Measurements from ENCODE around the gene JMJD6. TPM values are rescaled to one million over a fixed set of nuclear protein-coding genes. Genes with fewer than 3 reads are reported as not detected.

The JMJD6 gene
- total and polyA plus RNA-seq, 9 of the 15 experiments (the other 6 are each of a cell fraction or from before 2014, with no cell fraction given): 2.5 to 52.3 (median 36.3) TPM

- peak; percentile 31; the same call in 1 of the 2 replicates for TF ChIP-seq TFAP4 (CRISPR knock-in tag; IDR thresholded peaks at IDR 0.05; ENCODE audit: borderline replicate concordance)
- TF ChIP-seq CEBPG (CRISPR knock-in tag; IDR thresholded peaks at IDR 0.05): peak; percentile 8; the same call in 1 of the 2 replicates
- peak in 1 of 2 experiments; percentile 67 for TF ChIP-seq CEBPG (tag; conservative IDR thresholded peaks at IDR 0.05 in 1 of 2, IDR thresholded peaks at IDR 0.05 in 1 of 2)
- peak; percentile 16; the same call in 1 of the 2 replicates for TF ChIP-seq ZNF592 (IDR thresholded peaks at IDR 0.05)
- TF ChIP-seq NCOR1 (IDR thresholded peaks at IDR 0.05): peak; percentile 72
- peak; percentile 75 for TF ChIP-seq DPF2 (IDR thresholded peaks at IDR 0.05)
- TF ChIP-seq MTA2 (IDR thresholded peaks at IDR 0.05; ENCODE audit: low read depth): peak; percentile 54; the same call in 1 of the 2 replicates
- TF ChIP-seq ATF3 (IDR thresholded peaks at IDR 0.05): peak; percentile 74
- TF ChIP-seq ATF3 (CRISPR knock-in tag; conservative IDR thresholded peaks at IDR 0.05): no peak
- no peak for TF ChIP-seq ATF1 (CRISPR knock-in tag; IDR thresholded peaks at IDR 0.05)
- peak; percentile 37; the same call in 1 of the 2 replicates for TF ChIP-seq ATF1 (tag; IDR thresholded peaks at IDR 0.05)
- TF ChIP-seq ETV1 (tag; conservative IDR thresholded peaks at IDR 0.05; ENCODE audit: low read depth): peak; percentile 22; the same call in 1 of the 2 replicates
- TF ChIP-seq GATA2 (CRISPR knock-in tag; IDR thresholded peaks at IDR 0.05): peak; percentile 10; the same call in 1 of the 2 replicates
- TF ChIP-seq ZNF766 (CRISPR knock-in tag; conservative IDR thresholded peaks at IDR 0.05): 0 out of 2 replicates have a peak, but pooled peaks have one; percentile 24
- no peak for TF ChIP-seq SRSF7 (optimal IDR thresholded peaks at IDR 0.05; ENCODE audit: low read depth, low read length)
- peak; percentile 33 for TF ChIP-seq SMARCA4 (IDR thresholded peaks at IDR 0.05)
- 0 out of 2 replicates have a peak, but pooled peaks have one; percentile 30 for TF ChIP-seq SMAD4 (CRISPR knock-in tag; conservative IDR thresholded peaks at IDR 0.05)
- 0 out of 2 replicates have a peak, but pooled peaks have one; percentile 26 for TF ChIP-seq BHLHE40 (IDR thresholded peaks at IDR 0.05; ENCODE audit: low read length)
- TF ChIP-seq CTBP1 (IDR thresholded peaks at IDR 0.05; ENCODE audit: borderline replicate concordance): 0 out of 2 replicates have a peak, but pooled peaks have one; percentile 21
- TF ChIP-seq GABPA (tag; conservative IDR thresholded peaks at IDR 0.05; ENCODE audit: low read depth): peak; percentile 34; the same call in 1 of the 2 replicates
- peak in 1 of 2 experiments; percentile 29; a peak in 1 of 4 replicates for TF ChIP-seq KDM1A (IDR thresholded peaks at IDR 0.05)
- peak; percentile 50 for TF ChIP-seq CXXC5 (CRISPR knock-in tag; IDR thresholded peaks at IDR 0.05)
- 0 out of 2 replicates have a peak, but pooled peaks have one; percentile 5 for TF ChIP-seq MAX (CRISPR knock-in tag; IDR thresholded peaks at IDR 0.05)
Measured at GRCh38 chr17:76716146-76716838, 10.1 kb downstream of the JMJD6 start (continued).
